Measurements from ENCODE around the gene PLCB2.

DNA sequence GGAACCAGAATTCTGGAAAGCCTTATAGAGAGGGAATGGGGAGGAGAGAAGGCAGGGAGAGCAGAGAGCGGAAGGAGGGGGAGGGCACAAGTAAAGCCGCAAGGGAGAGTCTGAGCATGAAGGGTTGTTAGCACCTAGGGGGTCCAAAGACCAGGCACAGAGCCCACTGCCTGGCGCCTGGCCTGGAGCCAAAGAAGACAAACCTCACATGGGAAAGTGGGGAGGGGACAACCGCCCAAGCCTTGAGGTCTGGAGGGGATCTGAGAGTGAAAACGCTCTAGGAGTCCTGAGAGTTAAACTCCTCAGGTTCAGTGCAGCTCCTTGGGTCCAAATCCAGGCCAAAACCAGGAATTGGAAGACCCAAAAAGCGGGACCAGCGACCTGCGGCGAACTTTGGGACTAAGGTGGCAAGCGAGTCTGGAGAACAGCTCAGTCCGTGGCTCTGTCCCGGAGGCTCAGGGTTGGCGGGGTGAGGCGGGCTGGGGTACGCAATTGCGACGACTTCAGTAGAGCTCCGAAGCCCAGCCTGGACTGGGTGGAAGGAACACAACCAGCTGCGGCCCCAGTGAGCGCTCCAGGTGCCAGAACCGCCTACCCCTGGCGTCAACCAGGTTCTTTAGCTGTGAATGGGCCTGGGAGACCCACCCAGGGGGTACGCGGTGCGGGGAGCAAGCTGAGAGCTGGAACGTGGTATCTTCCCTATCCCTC is 14.9 kb upstream of the PLCB2 start:
- no peak for TF ChIP-seq CTCF (conservative IDR thresholded peaks at IDR 0.05; ENCODE audit: low read depth in 2 of 2)
- no peak for TF ChIP-seq POLR2AphosphoS5 (IDR thresholded peaks at IDR 0.05; ENCODE audit: low read depth)
- no peak for TF ChIP-seq EZH2 (IDR thresholded peaks at IDR 0.05; ENCODE audit: low read depth, unreplicated experiment)
- no peak for TF ChIP-seq CREB1 (CRISPR knock-in tag; IDR thresholded peaks at IDR 0.05; ENCODE audit: low read depth)
- TF ChIP-seq EZH2phosphoT487 (IDR thresholded peaks at IDR 0.05; ENCODE audit: unreplicated experiment) = no peak
- no peak for TF ChIP-seq REST (IDR thresholded peaks at IDR 0.05; ENCODE audit: unreplicated experiment)
- no peak for TF ChIP-seq JUNB (IDR thresholded peaks at IDR 0.05; ENCODE audit: unreplicated experiment)
- no peak for TF ChIP-seq ZNF114 (CRISPR knock-in tag; IDR thresholded peaks at IDR 0.05)

All from GM23338 (cell line).